HG03280 (cell line): ENCODE data around the gene KDM4B.
"Not testable (repeated sequence)": the region's sequence is repeated elsewhere in the genome, so short reads cannot be mapped to it uniquely, and the experiment has no call there.

Experiments used
- ATAC-seq: cut with Tn5 transposase; IDR thresholded peaks from one replicate; pipeline ENCODE4 v1.9.1; 2021; ENCODE audit warnings: mild to moderate bottlenecking, moderate library complexity; ENCODE audit not compliant: unreplicated experiment

Gene KDM4B

GRCh38 chr19:5012688-5013457 lies 44.0 kb downstream of the KDM4B start:
- ATAC-seq = no peak

GRCh38 chr19:5013761-5014160 lies 44.8 kb downstream of the KDM4B start:
- no peak for ATAC-seq

- ATAC-seq = no peak
These were observed 46.0 kb downstream of the KDM4B start for GRCh38 chr19:5014941-5015340.

GRCh38 chr19:5016268-5016667 lies 47.4 kb downstream of the KDM4B start:
- ATAC-seq = no peak

- ATAC-seq = no peak
These were observed 47.9 kb downstream of the KDM4B start for GRCh38 chr19:5016781-5017180.

- ATAC-seq = no peak
These were observed 48.3 kb downstream of the KDM4B start for GRCh38 chr19:5017235-5017634.

- no peak for ATAC-seq
These were observed 49.5 kb downstream of the KDM4B start for GRCh38 chr19:5018224-5019015.

- ATAC-seq = no peak
These were observed 51.5 kb downstream of the KDM4B start for GRCh38 chr19:5020368-5020767.

- ATAC-seq = no peak
These were observed 52.1 kb downstream of the KDM4B start for GRCh38 chr19:5021046-5021445.

- no peak for ATAC-seq
These were observed 53.4 kb downstream of the KDM4B start for GRCh38 chr19:5022066-5022860.

- no peak for ATAC-seq
These were observed 54.2 kb downstream of the KDM4B start for GRCh38 chr19:5023128-5023571.

- no peak for ATAC-seq
These were observed 55.4 kb downstream of the KDM4B start for GRCh38 chr19:5024282-5024681.

GRCh38 chr19:5025027-5025426 lies 56.1 kb downstream of the KDM4B start:
- no peak for ATAC-seq

- ATAC-seq = no peak
These were observed 57.9 kb downstream of the KDM4B start for GRCh38 chr19:5026706-5027273.

GRCh38 chr19:5028229-5028886 lies 59.4 kb downstream of the KDM4B start:
- ATAC-seq = no peak

- not testable (repeated sequence) for ATAC-seq
These were observed 60.7 kb downstream of the KDM4B start for GRCh38 chr19:5029596-5029995.

- no peak for ATAC-seq
These were observed 61.4 kb downstream of the KDM4B start for GRCh38 chr19:5030136-5030820.

- no peak for ATAC-seq
These were observed 61.9 kb downstream of the KDM4B start for GRCh38 chr19:5030822-5031221.

GRCh38 chr19:5031231-5032100 lies 62.6 kb downstream of the KDM4B start:
- ATAC-seq = no peak
